ENCODE measurements around the gene GPBP1L1. TPM values are rescaled to one million over a fixed set of nuclear protein-coding genes. Genes with fewer than 3 reads are reported as not detected.

GPBP1L1 gene
- total RNA-seq, 2 donors from 2014 or later, result 117 to 124 TPM

- H3K4me1 Mint-ChIP-seq, result no peaks in the 10 kb centered on the region
- H3K9me3 ChIP-seq (ENCODE audit: control insufficient read depth, low read length), result no peaks in the 10 kb centered on the region
- H3K9ac ChIP-seq (ENCODE audit: extremely low read depth, low read length, poor library complexity, severe bottlenecking), result no peak overlapping the region
- H3K4me3 Mint-ChIP-seq, result no peak overlapping the region
- H3K27me3 ChIP-seq (ENCODE audit: control insufficient read depth, insufficient read depth, low read length, poor library complexity, severe bottlenecking), result no peaks in the 10 kb centered on the region
- no peak overlapping the region for H3K4me3 ChIP-seq (ENCODE audit: low read length)
- WGBS, 2 experiments (ENCODE audit: insufficient coverage in 1 of 2, insufficient read length in 1 of 2), result 81 to 83% methylated on average over 7 to 8 of the region's 8 CpGs
- H3K4me1 ChIP-seq (ENCODE audit: control insufficient read depth, insufficient read depth, low read length), result no peaks in the 10 kb centered on the region
- no peaks in the 10 kb centered on the region for H3K27me3 Mint-ChIP-seq (ENCODE audit: insufficient read depth)
- peak overlapping the region; percentile 19 for H3K27ac ChIP-seq (ENCODE audit: low read depth, low read length)
- TF ChIP-seq, protein P1, sequence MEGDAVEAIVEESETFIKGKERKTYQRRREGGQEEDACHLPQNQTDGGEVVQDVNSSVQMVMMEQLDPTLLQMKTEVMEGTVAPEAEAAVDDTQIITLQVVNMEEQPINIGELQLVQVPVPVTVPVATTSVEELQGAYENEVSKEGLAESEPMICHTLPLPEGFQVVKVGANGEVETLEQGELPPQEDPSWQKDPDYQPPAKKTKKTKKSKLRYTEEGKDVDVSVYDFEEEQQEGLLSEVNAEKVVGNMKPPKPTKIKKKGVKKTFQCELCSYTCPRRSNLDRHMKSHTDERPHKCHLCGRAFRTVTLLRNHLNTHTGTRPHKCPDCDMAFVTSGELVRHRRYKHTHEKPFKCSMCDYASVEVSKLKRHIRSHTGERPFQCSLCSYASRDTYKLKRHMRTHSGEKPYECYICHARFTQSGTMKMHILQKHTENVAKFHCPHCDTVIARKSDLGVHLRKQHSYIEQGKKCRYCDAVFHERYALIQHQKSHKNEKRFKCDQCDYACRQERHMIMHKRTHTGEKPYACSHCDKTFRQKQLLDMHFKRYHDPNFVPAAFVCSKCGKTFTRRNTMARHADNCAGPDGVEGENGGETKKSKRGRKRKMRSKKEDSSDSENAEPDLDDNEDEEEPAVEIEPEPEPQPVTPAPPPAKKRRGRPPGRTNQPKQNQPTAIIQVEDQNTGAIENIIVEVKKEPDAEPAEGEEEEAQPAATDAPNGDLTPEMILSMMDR (conservative IDR thresholded peaks at IDR 0.05), result no peak
- peaks cover 58% of the 10 kb centered on the region for H3K36me3 ChIP-seq (ENCODE audit: control insufficient read depth, insufficient read depth, low read length)
- H3K9me3 Mint-ChIP-seq, result no peaks in the 10 kb centered on the region
- peak; percentile 58 for DNase-seq
- H3K36me3 Mint-ChIP-seq (ENCODE audit: low read depth), result peaks cover 57% of the 10 kb centered on the region
- H3K27ac Mint-ChIP-seq, result peak overlapping the region; percentile 45
These were observed 67.0 kb downstream of the GPBP1L1 start for GRCh38 chr1:45619149-45619921.

- H3K27ac Mint-ChIP-seq, result no peak overlapping the region
- H3K9ac ChIP-seq (ENCODE audit: extremely low read depth, low read length, poor library complexity, severe bottlenecking), result no peak overlapping the region
- H3K9me3 Mint-ChIP-seq, result no peaks in the 10 kb centered on the region
- H3K36me3 Mint-ChIP-seq (ENCODE audit: low read depth), result peaks cover 62% of the 10 kb centered on the region
- H3K27ac ChIP-seq (ENCODE audit: low read depth, low read length), result peak overlapping the region; percentile 3
- H3K4me1 ChIP-seq (ENCODE audit: control insufficient read depth, insufficient read depth, low read length), result no peaks in the 10 kb centered on the region
- H3K4me3 ChIP-seq (ENCODE audit: low read length), result no peak overlapping the region
- H3K27me3 Mint-ChIP-seq (ENCODE audit: insufficient read depth), result no peaks in the 10 kb centered on the region
- DNase-seq, result no peak
- TF ChIP-seq, protein P1 (conservative IDR thresholded peaks at IDR 0.05), result no peak
- H3K36me3 ChIP-seq (ENCODE audit: control insufficient read depth, insufficient read depth, low read length), result peaks cover 75% of the 10 kb centered on the region
- H3K9me3 ChIP-seq (ENCODE audit: control insufficient read depth, low read length), result no peaks in the 10 kb centered on the region
- H3K27me3 ChIP-seq (ENCODE audit: control insufficient read depth, insufficient read depth, low read length, poor library complexity, severe bottlenecking), result no peaks in the 10 kb centered on the region
- no peak overlapping the region for H3K4me3 Mint-ChIP-seq
- H3K4me1 Mint-ChIP-seq, result no peaks in the 10 kb centered on the region
- 89 to 91% methylated on average over 2 to 4 of the region's 4 CpGs for WGBS, 2 experiments (ENCODE audit: insufficient coverage in 1 of 2, insufficient read length in 1 of 2)
These were observed 68.7 kb downstream of the GPBP1L1 start for GRCh38 chr1:45617618-45618017.

- Mint-ChIP-seq H3K4me3 (no peak overlapping the region), H3K4me1 (no peaks in the 10 kb centered on the region), H3K9me3 (no peaks in the 10 kb centered on the region), H3K27ac (no peak overlapping the region), H3K27me3 (ENCODE audit: insufficient read depth) (no peaks in the 10 kb centered on the region), H3K36me3 (ENCODE audit: low read depth) (peaks cover 69% of the 10 kb centered on the region)
- DNase-seq, result peak; percentile 11
- no peak overlapping the region for H3K9ac ChIP-seq (ENCODE audit: extremely low read depth, low read length, poor library complexity, severe bottlenecking)
- WGBS, 2 experiments (ENCODE audit: insufficient coverage in 1 of 2, insufficient read length in 1 of 2), result 88% methylated on average over 1 of the region's 1 CpG; no CpG with 5 or more reads in 1 of the 2 experiments
- TF ChIP-seq, protein P1 (conservative IDR thresholded peaks at IDR 0.05), result no peak
- no peaks in the 10 kb centered on the region for H3K27me3 ChIP-seq (ENCODE audit: control insufficient read depth, insufficient read depth, low read length, poor library complexity, severe bottlenecking)
- no peaks in the 10 kb centered on the region for H3K9me3 ChIP-seq (ENCODE audit: control insufficient read depth, low read length)
- H3K27ac ChIP-seq (ENCODE audit: low read depth, low read length), result no peak overlapping the region
- H3K4me1 ChIP-seq (ENCODE audit: control insufficient read depth, insufficient read depth, low read length), result no peaks in the 10 kb centered on the region
- no peak overlapping the region for H3K4me3 ChIP-seq (ENCODE audit: low read length)
- H3K36me3 ChIP-seq (ENCODE audit: control insufficient read depth, insufficient read depth, low read length), result peaks cover 92% of the 10 kb centered on the region
These were observed 70.4 kb downstream of the GPBP1L1 start for GRCh38 chr1:45615885-45616284.
